Gastroesophageal sphincter (tissue), 4 donors: ENCODE data around the gene PFN4. TPM values are rescaled to one million over a fixed set of nuclear protein-coding genes. Genes with fewer than 3 reads are reported as not detected.
"Not testable (repeated sequence)": the region's sequence is repeated elsewhere in the genome, so short reads cannot be mapped to it uniquely, and the experiment has no call there.

Experiments
- ATAC-seq: fragments of 150-250 bp; one replicate; pipeline ENCODE4 v1.9.1; 2016; ENCODE audit warnings: mild to moderate bottlenecking, moderate library complexity
- H3K27ac ChIP-seq, 4 donors: fragments of 200-600 bp; sonication (generic) in 3 of 4; 1 replicate in 3 of 4; 2 replicates in 1 of 4; pipeline ENCODE4 v1.5.1; 2016 to 2019
- H3K27me3 ChIP-seq: fragments of 200-600 bp; sonication (generic); one replicate; pipeline ENCODE4 v1.5.1; 2019
- H3K36me3 ChIP-seq, 2 donors: fragments of 200-600 bp; sonication (generic); one replicate each; pipeline ENCODE4 v1.5.1; 2019; ENCODE audit warnings: control low read depth in 1 of 2
- H3K4me1 ChIP-seq, 3 donors: fragments of 200-600 bp; sonication (generic); 1 replicate in 2 of 3; 2 replicates in 1 of 3; pipeline ENCODE4 v1.5.1; 2016 to 2019; ENCODE audit warnings: control low read depth in 2 of 3
- H3K4me3 ChIP-seq, 2 donors: fragments of 200-600 bp; sonication (generic); one replicate each; pipeline ENCODE4 v1.5.1; 2019; ENCODE audit warnings: mild to moderate bottlenecking in 1 of 2, moderate library complexity in 1 of 2
- H3K9me3 ChIP-seq, 3 donors: fragments of 200-600 bp; sonication (generic); one replicate each; pipeline ENCODE4 v1.5.1; 2017 to 2019; ENCODE audit warnings: control low read depth in 2 of 3
- CTCF ChIP-seq, 4 experiments: fragments of 200-600 bp in 2 of 4; fragments of 450-650 bp in 2 of 4; sonication (generic) in 1 of 4; IDR thresholded peaks; one replicate each; pipeline ENCODE4 v1.5.1; 2017 to 2019; ENCODE audit warnings: antibody characterized with exemption in 4 of 4, mild to moderate bottlenecking in 2 of 4, moderate library complexity in 2 of 4
- EP300 ChIP-seq: sonication (generic); formaldehyde crosslinking; IDR thresholded peaks from one replicate; pipeline ENCODE4 v1.6.1; 2017; ENCODE audit warnings: antibody characterized with exemption, mild to moderate bottlenecking
- POLR2A ChIP-seq, 2 donors: fragments of 450-650 bp; IDR thresholded peaks; one replicate each; pipeline ENCODE4 v1.6.1; 2017; ENCODE audit warnings: antibody characterized with exemption in 2 of 2, mild to moderate bottlenecking in 2 of 2, moderate library complexity in 1 of 2
- POLR2AphosphoS5 ChIP-seq: sonication (generic); formaldehyde crosslinking; IDR thresholded peaks from one replicate; pipeline ENCODE4 v1.6.1; 2017; ENCODE audit warnings: antibody characterized with exemption
- WGBS, 2 donors: methylation state at CpG; one replicate each; pipeline ENCODE4 v1.1.5; 2018; ENCODE audit warnings: low coverage in 1 of 2; 5-methylcytosine and 5-hydroxymethylcytosine counted together
- total RNA-seq, 4 donors: library from RNA; depleted of rRNA; stranded (reverse); fragments of >200 nt; gene quantifications; one replicate each; pipeline ENCODE4 v1.1.0, GENCODE V29; 2016

PFN4 gene
- total RNA-seq, 4 donors from 2014 or later = 0.94 TPM; not detected in 3

DNA sequence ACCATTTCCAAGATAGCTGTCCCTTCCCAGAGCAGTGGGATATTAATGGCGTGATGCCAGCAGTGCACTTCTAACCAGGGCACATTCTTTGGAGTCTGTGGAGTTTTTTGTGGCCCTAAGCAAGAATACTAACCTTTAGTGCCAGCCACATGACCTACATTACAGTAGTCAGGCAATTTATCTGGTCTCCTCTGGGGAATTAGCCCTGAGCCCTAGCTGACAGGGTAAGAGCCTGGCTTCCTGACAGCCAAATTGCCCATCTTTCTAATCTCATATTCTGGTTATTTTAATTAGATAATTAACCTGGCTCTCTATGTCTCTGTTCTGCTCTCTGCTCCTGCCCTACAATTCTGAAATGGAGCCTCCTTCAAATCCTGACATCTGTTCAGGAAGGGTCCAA lies 5.2 kb downstream of the PFN4 start:
- TF ChIP-seq EP300 (no peak), POLR2AphosphoS5 (no peak), CTCF (IDR thresholded peaks at IDR 0.05) (no peak), POLR2A (IDR thresholded peaks at IDR 0.05) (no peak)
- no peak for ATAC-seq
- no peak overlapping the region for H3K4me3 ChIP-seq
- WGBS, 2 donors = 78 to 100% methylated on average over 1 of the region's 1 CpG
- peaks cover 0 to 26% of the 10 kb centered on the region in 2 donors for H3K36me3 ChIP-seq
- peaks cover 0 to 12% (median 0%) of the 10 kb centered on the region in 3 donors for H3K9me3 ChIP-seq
- peaks cover 0 to 12% (median 0%) of the 10 kb centered on the region in 3 donors for H3K4me1 ChIP-seq
- H3K27me3 ChIP-seq = no peaks in the 10 kb centered on the region
- H3K27ac ChIP-seq = no peak overlapping the region

- 77 to 89% methylated on average over 1 of the region's 2 CpGs for WGBS, 2 donors
- Histone ChIP-seq H3K4me3 (no peak overlapping the region), H3K9me3 (peaks cover 0 to 12% (median 0%) of the 10 kb centered on the region in 3 donors), H3K27ac (no peak overlapping the region), H3K36me3 (peaks cover 0 to 26% of the 10 kb centered on the region in 2 donors), H3K27me3 (no peaks in the 10 kb centered on the region), H3K4me1 (no peaks in the 10 kb centered on the region)
- no peak for ATAC-seq
- no peak for TF ChIP-seq POLR2A (IDR thresholded peaks at IDR 0.05)
- no peak for TF ChIP-seq CTCF (IDR thresholded peaks at IDR 0.05)
- no peak for TF ChIP-seq EP300
- no peak for TF ChIP-seq POLR2AphosphoS5
Measured at GRCh38 chr2:24115057-24115456, 8.1 kb downstream of the PFN4 start.

- H3K27me3 ChIP-seq = no peaks in the 10 kb centered on the region
- WGBS, 2 donors = 52% methylated on average over 2 of the region's 2 CpGs; no CpG with 5 or more reads in 1 of the 2 donors
- H3K36me3 ChIP-seq = peaks cover 0 to 26% of the 10 kb centered on the region in 2 donors
- H3K27ac ChIP-seq = no peak overlapping the region
- H3K4me1 ChIP-seq = no peaks in the 10 kb centered on the region
- no peak for TF ChIP-seq POLR2A (IDR thresholded peaks at IDR 0.05)
- no peak for TF ChIP-seq EP300
- TF ChIP-seq POLR2AphosphoS5 = no peak
- no peak for TF ChIP-seq CTCF (IDR thresholded peaks at IDR 0.05)
- no peak overlapping the region for H3K4me3 ChIP-seq
- no peak for ATAC-seq
- H3K9me3 ChIP-seq = peaks cover 0 to 12% (median 0%) of the 10 kb centered on the region in 3 donors
Measured at GRCh38 chr2:24111407-24111901, 11.7 kb downstream of the PFN4 start.

- Histone ChIP-seq H3K27ac (no peak overlapping the region), H3K4me1 (no peaks in the 10 kb centered on the region), H3K4me3 (no peak overlapping the region), H3K27me3 (no peaks in the 10 kb centered on the region), H3K9me3 (peaks cover 0 to 12% (median 0%) of the 10 kb centered on the region in 3 donors), H3K36me3 (peaks cover 0 to 20% of the 10 kb centered on the region in 2 donors)
- WGBS, 2 donors = 79 to 93% methylated on average over 3 to 5 of the region's 7 CpGs
- TF ChIP-seq EP300 (no peak), CTCF (IDR thresholded peaks at IDR 0.05) (no peak), POLR2A (IDR thresholded peaks at IDR 0.05) (no peak)
- ATAC-seq = no peak
Measured at GRCh38 chr2:24110660-24111303, 12.4 kb downstream of the PFN4 start.

- H3K27ac ChIP-seq, H3K9me3 ChIP-seq, ATAC-seq, H3K27me3 ChIP-seq, H3K4me3 ChIP-seq, H3K4me1 ChIP-seq: not testable (repeated sequence)
- peaks cover 0 to 20% of the 10 kb centered on the region in 2 donors for H3K36me3 ChIP-seq
- WGBS, 2 donors = 92 to 100% methylated on average over 1 of the region's 1 CpG
Measured at GRCh38 chr2:24109431-24109830, 13.7 kb downstream of the PFN4 start.
